GM12878 (cell line): Measurements from ENCODE around the gene MDM1. TPM values are rescaled to one million over a fixed set of nuclear protein-coding genes. Genes with fewer than 3 reads are reported as not detected.

Source experiments
- CHD1 ChIP-seq: IDR thresholded peaks from 2 replicates; pipeline ENCODE4 v1.6.1; 2012; ENCODE audit warnings: low read depth, low read length, improper control_type of control experiment
- FOXK2 ChIP-seq: fragments of 450-650 bp; IDR thresholded peaks from 2 replicates; pipeline ENCODE4 v1.6.1; 2017; ENCODE audit warnings: mild to moderate bottlenecking, moderate library complexity
- MYB ChIP-seq: fragments of 150-350 bp; IDR thresholded peaks from 2 replicates; pipeline ENCODE4 v1.6.1; 2014; ENCODE audit warnings: mild to moderate bottlenecking, low read depth, low read length, borderline replicate concordance
- MYC ChIP-seq: IDR thresholded peaks from 2 replicates; pipeline ENCODE4 v1.6.1; 2011; ENCODE audit warnings: mild to moderate bottlenecking, low read length, moderate library complexity, inconsistent platforms; ENCODE audit not compliant: insufficient read depth, insufficient replicate concordance, insufficient read length, severe bottlenecking
- NR2F1 ChIP-seq: fragments of 450-650 bp; conservative IDR thresholded peaks from 2 replicates; pipeline ENCODE4 v1.6.1; 2017; ENCODE audit warnings: mild to moderate bottlenecking
- PAX5 ChIP-seq: IDR thresholded peaks from 2 replicates; pipeline ENCODE4 v1.6.1; 2011; ENCODE audit warnings: low read depth, low read length, borderline replicate concordance
- SREBF1 ChIP-seq: IDR thresholded peaks from 2 replicates; pipeline ENCODE4 v1.6.1; 2012; ENCODE audit warnings: mild to moderate bottlenecking, low read length
- TAF1 ChIP-seq: IDR thresholded peaks from 2 replicates; pipeline ENCODE4 v1.6.1; 2011; ENCODE audit warnings: mild to moderate bottlenecking, low read depth, low read length, borderline replicate concordance
- polyA plus RNA-seq, 11 experiments: library from polyadenylated mRNA; depleted of rRNA in 4 of 11; unstranded in 6 of 11; stranded (reverse) in 5 of 11; fragments of >200 nt; fragmentation: Nextera tagmentation in 4 of 11; fragmentation: Illumina TruSeq in 1 of 11; extraction: Ambion mirVana in 4 of 11; extraction: Trizol in 1 of 11; gene quantifications; 1 replicate in 1 of 11; 2 replicates in 10 of 11; pipeline versions ENCODE4 v1.2.1 to v1.2.3, GENCODE V29; 2011 to 2016; ENCODE audit warnings: inconsistent platforms in 2 of 11, missing spikeins in 2 of 11, low read depth in 1 of 11
- total RNA-seq, 4 experiments: library from RNA; depleted of rRNA in 3 of 4; stranded (reverse); fragments of >200 nt in 3 of 4; fragmentation: Illumina TruSeq in 1 of 4; extraction: Trizol in 1 of 4; gene quantifications; 2 replicates each; pipeline versions ENCODE4 v1.2.1 to v1.2.3, GENCODE V29; 2013 to 2021
- TF ChIP-seq, protein P1 (sequence below): fragments of 450-650 bp; formaldehyde crosslinking; IDR thresholded peaks from 2 replicates; pipeline ENCODE4 v1.4.0; 2020; ENCODE audit warnings: mild to moderate bottlenecking, moderate library complexity
- TF ChIP-seq, protein P2 (sequence below): IDR thresholded peaks from 2 replicates; pipeline ENCODE4 v1.6.1; 2011; ENCODE audit warnings: low read depth, low read length, improper control_type of control experiment, borderline replicate concordance
- TF ChIP-seq, protein P3 (sequence below): fragments of 150-350 bp; IDR thresholded peaks from 2 replicates; pipeline ENCODE4 v1.6.1; 2014; ENCODE audit warnings: mild to moderate bottlenecking, low read depth, low read length

MDM1 gene
- total and polyA plus RNA-seq, 10 of the 15 experiments (the other 5 are each of a cell fraction or from before 2014, with no cell fraction given), result 10.1 to 25.3 (median 16.5) TPM

DNA sequence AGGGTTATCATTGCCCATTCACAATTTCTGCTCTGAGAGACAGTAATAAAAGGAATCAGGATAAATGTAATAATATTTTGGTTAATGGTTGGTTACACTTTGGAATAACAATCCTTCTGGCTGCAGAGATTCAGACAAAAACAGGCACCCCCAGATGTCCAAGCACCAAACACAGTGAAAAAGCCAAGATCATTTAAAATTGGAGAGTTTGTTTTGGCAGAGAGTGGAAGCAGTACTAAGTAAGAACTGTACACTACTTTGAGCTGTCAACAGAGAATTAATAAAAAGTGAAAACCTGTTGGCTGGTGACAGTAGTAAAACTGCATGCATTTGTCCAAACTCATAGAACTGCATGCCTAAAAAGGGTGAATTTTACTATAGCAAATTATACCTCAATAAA lies 63.2 kb downstream of the MDM1 start (continued):
- TF ChIP-seq, protein P1, sequence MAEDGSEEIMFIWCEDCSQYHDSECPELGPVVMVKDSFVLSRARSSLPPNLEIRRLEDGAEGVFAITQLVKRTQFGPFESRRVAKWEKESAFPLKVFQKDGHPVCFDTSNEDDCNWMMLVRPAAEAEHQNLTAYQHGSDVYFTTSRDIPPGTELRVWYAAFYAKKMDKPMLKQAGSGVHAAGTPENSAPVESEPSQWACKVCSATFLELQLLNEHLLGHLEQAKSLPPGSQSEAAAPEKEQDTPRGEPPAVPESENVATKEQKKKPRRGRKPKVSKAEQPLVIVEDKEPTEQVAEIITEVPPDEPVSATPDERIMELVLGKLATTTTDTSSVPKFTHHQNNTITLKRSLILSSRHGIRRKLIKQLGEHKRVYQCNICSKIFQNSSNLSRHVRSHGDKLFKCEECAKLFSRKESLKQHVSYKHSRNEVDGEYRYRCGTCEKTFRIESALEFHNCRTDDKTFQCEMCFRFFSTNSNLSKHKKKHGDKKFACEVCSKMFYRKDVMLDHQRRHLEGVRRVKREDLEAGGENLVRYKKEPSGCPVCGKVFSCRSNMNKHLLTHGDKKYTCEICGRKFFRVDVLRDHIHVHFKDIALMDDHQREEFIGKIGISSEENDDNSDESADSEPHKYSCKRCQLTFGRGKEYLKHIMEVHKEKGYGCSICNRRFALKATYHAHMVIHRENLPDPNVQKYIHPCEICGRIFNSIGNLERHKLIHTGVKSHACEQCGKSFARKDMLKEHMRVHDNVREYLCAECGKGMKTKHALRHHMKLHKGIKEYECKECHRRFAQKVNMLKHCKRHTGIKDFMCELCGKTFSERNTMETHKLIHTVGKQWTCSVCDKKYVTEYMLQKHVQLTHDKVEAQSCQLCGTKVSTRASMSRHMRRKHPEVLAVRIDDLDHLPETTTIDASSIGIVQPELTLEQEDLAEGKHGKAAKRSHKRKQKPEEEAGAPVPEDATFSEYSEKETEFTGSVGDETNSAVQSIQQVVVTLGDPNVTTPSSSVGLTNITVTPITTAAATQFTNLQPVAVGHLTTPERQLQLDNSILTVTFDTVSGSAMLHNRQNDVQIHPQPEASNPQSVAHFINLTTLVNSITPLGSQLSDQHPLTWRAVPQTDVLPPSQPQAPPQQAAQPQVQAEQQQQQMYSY, result no peak
- TF ChIP-seq, protein P2, sequence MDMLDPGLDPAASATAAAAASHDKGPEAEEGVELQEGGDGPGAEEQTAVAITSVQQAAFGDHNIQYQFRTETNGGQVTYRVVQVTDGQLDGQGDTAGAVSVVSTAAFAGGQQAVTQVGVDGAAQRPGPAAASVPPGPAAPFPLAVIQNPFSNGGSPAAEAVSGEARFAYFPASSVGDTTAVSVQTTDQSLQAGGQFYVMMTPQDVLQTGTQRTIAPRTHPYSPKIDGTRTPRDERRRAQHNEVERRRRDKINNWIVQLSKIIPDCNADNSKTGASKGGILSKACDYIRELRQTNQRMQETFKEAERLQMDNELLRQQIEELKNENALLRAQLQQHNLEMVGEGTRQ, result no peak
- TF ChIP-seq PAX5, result no peak
- no peak for TF ChIP-seq SREBF1
- no peak for TF ChIP-seq NR2F1
- no peak for TF ChIP-seq FOXK2
- TF ChIP-seq, protein P3, sequence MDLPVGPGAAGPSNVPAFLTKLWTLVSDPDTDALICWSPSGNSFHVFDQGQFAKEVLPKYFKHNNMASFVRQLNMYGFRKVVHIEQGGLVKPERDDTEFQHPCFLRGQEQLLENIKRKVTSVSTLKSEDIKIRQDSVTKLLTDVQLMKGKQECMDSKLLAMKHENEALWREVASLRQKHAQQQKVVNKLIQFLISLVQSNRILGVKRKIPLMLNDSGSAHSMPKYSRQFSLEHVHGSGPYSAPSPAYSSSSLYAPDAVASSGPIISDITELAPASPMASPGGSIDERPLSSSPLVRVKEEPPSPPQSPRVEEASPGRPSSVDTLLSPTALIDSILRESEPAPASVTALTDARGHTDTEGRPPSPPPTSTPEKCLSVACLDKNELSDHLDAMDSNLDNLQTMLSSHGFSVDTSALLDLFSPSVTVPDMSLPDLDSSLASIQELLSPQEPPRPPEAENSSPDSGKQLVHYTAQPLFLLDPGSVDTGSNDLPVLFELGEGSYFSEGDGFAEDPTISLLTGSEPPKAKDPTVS, result no peak
- TF ChIP-seq CHD1, result no peak
- TF ChIP-seq TAF1, result no peak
- TF ChIP-seq MYC, result no peak
- TF ChIP-seq MYB, result no peak
